Stromal cell of bone marrow (primary cell): Measurements from ENCODE around the gene MESD.
A peak's percentile ranks its signal among the peaks of the same experiment; 100 is the strongest.

ENCODE experiments used
- DNase-seq: peaks from one replicate; pipeline ENCODE4 v3.0.0-alpha.2; 2012; ENCODE audit warnings: low read depth

The MESD gene

GRCh38 chr15:80957976-80958375 is 31.6 kb downstream of the MESD start:
- no peak for DNase-seq

GRCh38 chr15:80957556-80957955 is 32.1 kb downstream of the MESD start:
- no peak for DNase-seq

- peak; percentile 91 for DNase-seq
Measured at GRCh38 chr15:80955571-80956452, 33.8 kb downstream of the MESD start.

- no peak for DNase-seq
Measured at GRCh38 chr15:80953953-80954778, 35.5 kb downstream of the MESD start.

GRCh38 chr15:80953001-80953952 is 36.3 kb downstream of the MESD start:
- no peak for DNase-seq

GRCh38 chr15:80951941-80952340 is 37.7 kb downstream of the MESD start:
- DNase-seq: no peak

- no peak for DNase-seq
Measured at GRCh38 chr15:80950291-80951078, 39.1 kb downstream of the MESD start.

GRCh38 chr15:80949756-80950155 is 39.9 kb downstream of the MESD start:
- DNase-seq: no peak

- no peak for DNase-seq
Measured at GRCh38 chr15:80948651-80949292, 40.8 kb downstream of the MESD start.

GRCh38 chr15:80946576-80946975 is 43.0 kb downstream of the MESD start:
- no peak for DNase-seq

GRCh38 chr15:80945605-80946004 is 44.0 kb downstream of the MESD start:
- no peak for DNase-seq

- no peak for DNase-seq
Measured at GRCh38 chr15:80944818-80945217, 44.8 kb downstream of the MESD start.

- no peak for DNase-seq
Measured at GRCh38 chr15:80942746-80943565, 46.7 kb downstream of the MESD start.

- no peak for DNase-seq
Measured at GRCh38 chr15:80942266-80942665, 47.4 kb downstream of the MESD start.

GRCh38 chr15:80940851-80941250 is 48.8 kb downstream of the MESD start:
- DNase-seq: no peak

GRCh38 chr15:80940331-80940730 is 49.3 kb downstream of the MESD start:
- DNase-seq: no peak

- DNase-seq: no peak
Measured at GRCh38 chr15:80939216-80939615, 50.4 kb downstream of the MESD start.

- no peak for DNase-seq
Measured at GRCh38 chr15:80937718-80938117, 51.9 kb downstream of the MESD start.

- DNase-seq: no peak
Measured at GRCh38 chr15:80936288-80937078, 53.1 kb downstream of the MESD start.
